Activated CD4-positive, alpha-beta T cell treated with anti-CD3 and anti-CD28 coated beads for 1 hour (primary cell): ENCODE data around the gene BTN1A1.
"Not testable (repeated sequence)": the region's sequence is repeated elsewhere in the genome, so short reads cannot be mapped to it uniquely, and the experiment has no call there.

Source experiments
- DNase-seq: peaks from one replicate; pipeline ENCODE4 v3.0.0-alpha.2; 2020

BTN1A1 gene

DNA sequence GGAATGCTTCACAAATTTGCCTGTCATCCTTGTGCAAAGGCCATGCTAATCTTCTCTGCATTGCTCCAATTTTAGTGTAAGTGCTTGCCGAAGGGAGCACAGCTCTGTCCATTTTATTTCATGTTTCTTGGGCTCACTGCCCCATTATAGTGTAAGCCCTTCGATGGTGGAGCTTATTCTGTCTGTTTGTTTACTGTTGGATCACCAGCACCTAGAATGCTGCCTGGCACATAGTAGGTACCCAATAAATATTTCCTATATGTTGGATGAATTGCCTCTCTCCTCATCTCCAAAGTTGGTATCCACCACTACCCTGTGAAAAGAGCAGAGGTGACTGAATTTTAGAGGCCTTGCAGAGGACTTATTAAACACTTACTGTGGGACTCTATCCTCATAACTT lies 19.3 kb downstream of the BTN1A1 start:
- no peak for DNase-seq

DNA sequence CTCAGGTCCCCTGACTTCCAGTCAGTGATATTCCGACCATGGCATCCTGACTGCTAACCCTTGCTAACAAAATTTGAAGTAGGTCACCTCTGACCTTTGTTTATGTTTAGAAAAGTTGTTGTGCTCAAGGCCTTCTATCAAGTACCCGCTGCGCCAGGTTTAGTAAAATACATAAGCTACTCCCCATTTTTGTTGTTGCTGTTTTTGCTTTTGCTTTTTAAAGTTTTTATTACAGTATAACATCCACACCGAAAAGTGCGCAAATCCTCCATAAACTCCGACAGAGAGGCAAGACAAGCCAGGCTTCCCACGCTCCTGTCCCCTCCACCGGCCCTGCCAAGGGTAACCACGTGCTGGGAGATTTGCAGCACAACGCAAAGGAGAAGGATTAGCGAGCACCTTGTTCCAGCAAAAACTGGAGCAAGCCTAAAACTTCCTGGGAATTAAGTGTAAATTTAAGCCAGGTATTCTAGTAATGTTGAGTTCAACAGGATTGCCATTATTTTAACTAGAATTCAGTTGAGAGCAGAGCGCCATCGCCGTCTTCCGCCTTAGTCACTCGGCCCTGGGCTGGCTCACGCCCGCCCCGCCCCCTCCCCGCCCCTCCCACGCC lies 20.2 kb downstream of the BTN1A1 start:
- no peak for DNase-seq

DNA sequence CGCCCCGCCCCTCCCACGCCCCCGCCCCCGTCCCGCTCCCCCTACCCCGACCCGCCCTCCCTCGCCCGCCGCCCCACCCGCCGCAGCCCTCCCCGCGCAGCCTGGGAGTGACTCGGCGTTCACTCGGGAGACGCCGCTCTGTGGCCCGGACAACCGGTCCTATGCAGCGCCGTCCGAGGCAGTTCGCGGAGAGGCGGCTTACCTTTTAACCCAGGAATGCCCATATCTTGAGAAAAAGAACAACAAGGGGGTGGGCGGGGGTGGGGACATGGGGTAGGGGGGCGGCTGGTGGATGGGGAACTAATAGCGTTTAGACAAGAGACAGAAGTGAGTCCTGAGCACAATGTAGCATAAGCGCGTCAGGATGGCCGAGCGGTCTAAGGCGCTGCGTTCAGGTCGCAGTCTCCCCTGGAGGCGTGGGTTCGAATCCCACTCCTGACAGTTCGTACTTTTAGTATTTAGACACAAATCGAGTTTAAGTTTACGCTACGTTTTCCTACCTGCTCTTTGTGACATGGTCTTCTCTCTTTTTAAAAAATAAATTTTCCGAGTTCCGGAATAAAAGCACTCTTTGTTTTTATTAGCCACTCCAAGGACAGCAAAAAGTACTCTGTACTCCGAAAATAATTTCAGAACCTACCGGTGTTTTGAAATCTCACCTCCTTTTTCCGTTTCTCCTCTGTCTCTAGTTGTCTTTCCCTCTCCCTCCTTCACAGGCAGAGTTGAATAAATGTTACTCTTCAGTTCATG lies 20.9 kb downstream of the BTN1A1 start:
- DNase-seq: peak; percentile 81

DNA sequence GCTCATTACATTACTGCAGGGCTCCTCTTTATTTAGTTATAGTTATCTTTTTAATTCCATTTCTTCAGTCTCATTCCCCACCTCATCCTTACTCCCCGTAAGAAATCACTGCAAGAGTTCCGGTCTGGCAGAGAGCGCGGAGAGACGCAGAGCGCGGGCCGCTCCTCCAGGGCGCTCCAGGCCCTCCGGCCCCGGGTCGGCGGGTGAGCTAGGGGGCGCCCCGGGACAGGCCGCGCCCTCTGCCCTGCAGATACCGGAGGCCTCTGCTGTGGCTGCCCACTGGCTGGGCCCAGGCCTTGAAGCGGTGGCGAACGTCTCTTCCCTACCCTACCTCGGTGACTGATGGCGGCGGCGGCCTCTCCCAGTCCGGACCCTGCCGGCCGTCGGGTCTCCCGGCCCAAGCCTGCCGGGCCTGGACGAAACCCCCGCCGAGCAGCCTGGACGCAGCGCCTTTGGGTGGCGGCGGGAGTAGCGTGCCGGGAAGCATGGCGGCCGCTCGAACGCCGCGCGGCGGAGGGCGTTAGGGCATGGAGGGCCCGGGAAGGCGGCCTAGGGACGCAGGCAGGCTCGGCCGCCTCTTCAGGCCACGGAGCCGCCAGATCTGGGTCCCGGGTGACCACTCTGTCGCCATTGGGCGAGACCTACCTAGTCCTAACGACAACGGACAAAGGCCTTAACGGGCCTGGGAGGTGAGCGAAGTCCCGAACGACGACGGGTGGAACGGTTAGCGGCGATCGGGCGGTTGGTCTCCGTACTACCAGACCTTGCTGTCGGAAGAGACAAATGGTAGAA lies 21.7 kb downstream of the BTN1A1 start:
- DNase-seq: peak; percentile 50

DNA sequence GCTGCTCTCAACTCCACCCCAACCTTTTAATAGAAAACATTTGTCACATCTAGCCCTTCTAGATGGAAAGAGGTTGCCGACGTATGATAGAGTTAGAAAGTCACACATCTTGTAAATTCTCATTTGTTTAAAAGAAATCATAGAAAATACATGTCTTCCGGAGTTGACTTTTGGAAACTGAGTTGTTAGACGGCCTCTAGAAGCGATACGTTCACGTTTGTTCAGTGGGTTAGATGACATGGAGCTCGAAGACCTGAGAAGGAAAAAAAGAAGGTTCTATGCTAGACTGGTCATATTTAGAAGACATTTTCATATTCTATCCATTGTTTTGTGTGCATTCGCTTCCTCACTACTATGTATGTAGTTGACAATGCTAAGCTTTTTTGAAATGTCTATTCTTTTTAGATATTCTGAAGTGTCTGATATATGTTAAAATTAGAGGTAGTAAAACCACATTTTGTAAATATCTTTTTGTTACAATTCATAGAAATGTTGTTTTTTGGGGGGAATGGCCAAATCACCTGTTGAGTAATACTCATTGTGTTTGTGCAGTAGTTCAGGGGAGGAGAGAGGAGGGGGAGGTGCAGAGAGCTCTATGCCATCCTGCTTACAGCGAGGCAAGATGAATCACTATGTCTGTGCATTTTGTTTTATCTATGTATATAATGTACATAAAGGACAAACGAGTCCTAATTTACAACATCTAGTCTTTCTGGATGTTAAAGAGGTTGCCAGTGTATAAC lies 22.6 kb downstream of the BTN1A1 start:
- DNase-seq: not testable (repeated sequence)

DNA sequence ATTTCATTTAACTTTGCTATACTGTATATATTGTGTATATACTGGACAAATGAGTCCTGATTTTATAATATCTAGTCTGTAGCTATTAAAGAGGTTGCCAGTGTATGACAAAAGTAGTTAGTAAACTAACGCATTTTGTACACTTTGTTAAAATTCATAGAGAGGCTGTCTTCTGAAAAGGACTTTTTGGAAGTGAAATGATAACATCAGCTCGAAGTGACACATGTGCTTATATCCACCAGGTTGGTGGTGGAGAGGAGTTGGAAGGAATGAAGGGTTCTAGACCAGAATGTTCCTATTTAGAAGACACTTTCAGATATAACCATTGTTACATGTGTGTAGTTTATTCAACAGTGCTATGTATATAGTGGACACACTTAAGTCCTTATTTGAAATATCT lies 24.2 kb downstream of the BTN1A1 start:
- not testable (repeated sequence) for DNase-seq

DNA sequence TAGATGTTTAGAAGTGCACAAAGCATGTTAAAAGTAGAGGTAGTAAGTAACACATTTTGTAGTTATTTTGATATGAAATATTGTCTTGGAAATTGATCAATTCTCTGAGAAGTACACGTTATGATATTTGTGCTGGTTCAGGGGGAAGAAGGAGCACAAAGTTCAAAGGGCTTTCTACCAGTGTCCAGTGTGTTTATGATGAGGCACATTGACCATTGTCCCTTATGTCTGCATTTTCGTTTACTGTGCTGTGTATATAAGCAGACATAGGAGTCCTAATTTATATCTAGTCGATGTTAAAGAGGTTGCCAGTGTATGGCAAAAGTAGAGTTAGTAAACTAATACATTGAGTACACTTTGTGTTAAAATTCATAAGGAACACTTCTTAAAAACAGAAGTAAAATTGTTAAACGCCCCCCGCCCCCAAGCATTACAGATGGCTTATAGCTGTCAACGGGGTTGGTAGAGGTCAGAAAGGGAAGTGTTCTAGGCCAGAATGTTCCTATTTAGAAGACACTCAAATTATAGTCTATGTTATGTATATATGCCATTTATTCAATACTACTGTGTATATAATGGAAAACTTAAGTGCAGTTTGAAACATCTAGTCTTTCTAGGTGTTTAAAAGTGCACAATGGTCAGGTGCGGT lies 24.7 kb downstream of the BTN1A1 start:
- no peak for DNase-seq

DNA sequence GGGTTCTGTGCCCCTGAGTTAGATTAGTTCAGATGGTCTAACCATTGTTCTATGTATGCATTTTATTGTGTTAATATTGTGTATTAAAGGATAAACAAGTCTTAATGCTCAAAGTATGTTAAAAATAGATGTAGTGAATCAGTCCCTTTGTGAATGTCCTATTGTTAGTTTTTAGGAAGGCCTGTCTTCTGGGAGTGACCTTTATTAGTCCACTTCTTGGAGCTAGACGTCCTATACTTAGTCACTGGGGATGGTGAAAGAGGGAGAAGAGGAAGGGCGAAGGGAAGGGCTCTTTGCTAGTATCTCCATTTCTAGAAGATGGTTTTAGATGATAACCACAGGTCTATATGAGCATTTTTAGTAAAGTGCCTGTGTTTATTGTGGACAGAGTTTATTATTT lies 25.7 kb downstream of the BTN1A1 start:
- no peak for DNase-seq

DNA sequence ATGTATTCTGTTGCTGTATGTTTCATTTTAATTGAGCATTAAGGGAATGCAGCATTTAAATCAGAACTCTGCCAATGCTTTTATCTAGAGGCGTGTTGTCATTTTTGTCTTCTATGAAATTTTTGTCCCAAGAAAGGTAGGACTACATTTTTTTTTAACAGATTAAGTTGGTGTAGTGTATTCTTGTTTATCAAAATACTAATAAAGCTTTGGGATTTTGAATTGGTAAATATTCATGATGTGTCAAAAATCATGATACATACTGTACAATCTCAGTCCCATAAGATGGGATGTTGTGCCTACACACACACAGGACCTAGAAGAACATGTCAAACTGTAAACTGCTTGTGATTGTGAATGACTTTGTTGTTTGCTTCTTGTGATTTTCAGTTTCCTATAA lies 26.8 kb downstream of the BTN1A1 start:
- no peak for DNase-seq

DNA sequence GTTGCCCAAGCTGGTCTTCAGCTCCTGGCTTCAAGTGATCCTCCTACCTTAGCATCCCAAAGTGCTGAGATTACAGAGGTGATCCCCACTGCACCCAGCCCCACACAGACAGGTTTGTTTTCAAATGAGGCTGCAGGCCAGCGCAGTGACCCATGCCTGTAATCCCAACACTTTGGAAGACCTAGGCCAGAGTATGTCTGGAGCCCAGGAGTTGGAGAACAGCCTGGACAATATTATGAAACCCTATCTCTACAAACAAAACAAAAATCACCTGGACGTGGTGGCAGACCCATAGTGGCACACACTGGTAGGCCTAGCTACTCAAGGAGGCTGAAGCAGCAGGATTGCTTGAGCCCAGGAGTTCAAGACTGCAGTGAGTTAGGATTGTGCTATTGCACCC lies 30.1 kb downstream of the BTN1A1 start:
- no peak for DNase-seq

DNA sequence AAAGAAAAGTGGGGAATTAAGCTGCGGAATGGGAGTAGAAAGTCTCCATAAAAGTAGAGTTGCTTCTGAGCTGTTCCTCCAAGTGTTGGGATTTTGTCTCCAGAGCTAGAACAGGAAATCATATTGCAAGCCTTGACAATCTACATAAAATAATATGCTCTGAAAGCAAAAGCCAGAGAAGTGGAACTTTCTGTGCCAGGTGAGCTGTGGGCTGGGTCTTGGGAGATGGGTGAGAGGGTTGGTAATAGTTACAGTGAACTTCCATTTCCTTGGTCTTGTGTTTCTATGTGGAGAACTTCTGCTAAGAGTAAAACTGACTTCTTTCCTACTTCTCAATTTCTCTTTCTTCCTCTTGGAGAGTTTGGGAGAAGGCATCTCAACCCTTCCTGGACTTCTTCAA lies 31.8 kb downstream of the BTN1A1 start:
- no peak for DNase-seq

DNA sequence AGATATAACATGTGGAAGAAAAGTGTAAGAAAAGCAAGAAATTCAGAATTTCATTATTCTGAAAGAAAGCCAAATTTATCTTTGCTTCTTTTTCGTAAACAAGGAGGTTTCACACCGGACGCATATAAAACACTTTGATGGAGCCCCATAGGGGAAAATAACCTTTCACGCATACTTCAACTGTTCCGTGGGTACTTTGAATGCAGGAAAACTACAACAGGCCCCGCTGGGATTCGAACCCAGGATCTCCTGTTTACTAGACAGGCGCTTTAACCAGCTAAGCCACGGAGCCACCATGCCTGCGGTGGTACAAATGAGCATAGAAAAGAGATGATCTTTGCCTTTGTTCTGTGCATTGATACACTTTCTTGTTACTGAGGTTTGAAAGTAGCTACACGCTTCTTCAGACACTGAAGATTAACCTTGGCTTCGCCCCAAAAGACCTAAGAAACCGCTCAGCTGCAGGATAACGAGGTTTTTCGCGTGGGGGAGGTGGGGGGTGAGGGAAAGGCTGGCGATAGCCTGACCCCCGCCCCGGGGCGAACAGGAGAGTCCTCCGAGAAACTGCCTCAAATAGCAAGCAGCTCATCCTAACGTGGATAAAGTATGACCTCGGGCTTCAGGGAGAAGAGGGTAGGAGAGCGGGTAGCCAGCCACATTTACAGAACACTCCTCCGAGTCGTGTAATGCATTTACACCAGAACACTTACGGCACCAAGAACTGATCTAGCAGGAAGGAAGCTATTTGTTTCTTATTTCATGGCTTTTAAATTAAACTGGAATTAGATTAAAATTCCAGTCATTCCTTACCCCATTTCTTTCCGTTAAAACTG lies 32.8 kb downstream of the BTN1A1 start:
- DNase-seq: peak; percentile 90

DNA sequence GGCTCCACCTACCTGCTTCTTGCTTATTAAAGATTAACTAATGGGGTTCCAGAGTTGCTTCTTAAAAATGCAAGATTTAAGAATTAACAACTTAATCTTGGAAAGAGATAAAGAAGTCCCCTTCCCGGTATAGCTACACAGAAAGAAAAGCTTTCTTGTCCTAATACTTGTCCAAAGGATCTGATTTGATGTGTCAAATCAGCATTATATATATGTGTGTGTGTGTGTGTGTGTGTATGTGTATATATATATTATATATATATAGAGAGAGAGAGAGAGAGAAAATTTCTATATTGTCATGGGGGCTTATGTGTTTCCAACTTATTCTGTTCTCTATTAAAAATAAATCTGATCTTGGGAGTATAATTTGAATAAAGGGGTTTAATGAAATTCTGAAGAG lies 33.4 kb downstream of the BTN1A1 start:
- DNase-seq: no peak

DNA sequence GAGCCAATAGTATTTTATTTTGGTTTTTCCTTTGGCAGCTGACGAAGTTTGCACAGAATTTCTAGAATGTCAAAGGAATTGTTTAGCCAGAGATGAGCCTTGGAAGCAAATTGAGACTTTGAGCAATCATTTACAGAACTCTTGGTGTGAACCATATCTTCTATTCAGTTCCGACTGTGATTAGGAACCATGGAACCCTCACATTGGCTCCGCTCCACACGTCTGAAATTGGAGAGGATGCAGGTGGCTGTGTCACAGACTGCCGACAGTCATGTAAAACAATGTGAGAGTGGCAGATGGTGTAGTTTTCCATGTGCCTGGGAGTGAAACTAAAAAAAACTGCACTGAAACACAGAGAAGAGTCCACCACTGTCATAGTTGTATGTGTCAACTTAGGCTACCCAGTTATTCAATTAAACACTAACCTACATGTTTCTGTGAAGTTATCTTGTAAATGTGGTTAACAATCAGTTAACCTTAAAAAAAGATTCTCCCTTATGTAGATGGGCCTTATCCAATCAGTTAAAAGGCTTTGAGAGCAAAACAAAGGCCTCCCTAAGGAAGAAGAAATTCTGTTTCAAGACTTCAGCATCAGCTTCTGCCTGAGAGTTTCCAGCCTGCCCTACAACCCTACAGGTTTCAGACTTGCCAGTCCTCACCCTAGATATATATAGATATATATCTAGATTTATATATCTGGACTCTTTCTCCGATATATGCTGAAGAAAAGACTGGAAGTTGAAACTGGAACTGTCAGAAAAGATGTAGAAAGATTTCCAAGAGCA lies 34.8 kb downstream of the BTN1A1 start:
- DNase-seq: no peak

DNA sequence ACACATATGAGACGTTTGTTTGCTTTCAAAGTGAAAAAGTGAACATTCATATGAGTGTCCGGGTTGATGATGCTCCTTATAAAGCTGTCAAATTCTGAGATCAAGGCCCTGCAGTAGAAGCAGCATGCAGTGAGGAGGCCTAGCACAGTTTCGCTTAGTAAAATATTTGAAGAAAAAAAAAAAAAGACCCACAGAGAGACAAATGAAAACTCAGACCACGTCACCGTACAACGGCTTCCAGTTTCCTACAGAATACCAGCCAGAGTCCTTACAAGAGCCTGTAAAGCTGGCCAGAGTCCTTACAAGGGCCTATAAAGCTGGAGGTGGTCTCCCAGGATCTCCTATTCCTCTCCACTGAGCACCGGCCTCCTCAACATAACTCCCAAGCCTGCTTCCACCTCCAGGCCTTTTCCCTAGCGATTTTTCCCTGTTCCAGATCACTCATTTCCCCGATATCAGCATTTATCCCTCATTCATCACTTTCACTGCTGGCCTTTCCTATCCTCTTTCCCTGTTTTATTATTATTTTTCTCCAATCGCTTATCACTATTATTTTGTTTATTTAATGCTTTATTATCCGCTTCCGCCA lies 36.6 kb downstream of the BTN1A1 start:
- no peak for DNase-seq

DNA sequence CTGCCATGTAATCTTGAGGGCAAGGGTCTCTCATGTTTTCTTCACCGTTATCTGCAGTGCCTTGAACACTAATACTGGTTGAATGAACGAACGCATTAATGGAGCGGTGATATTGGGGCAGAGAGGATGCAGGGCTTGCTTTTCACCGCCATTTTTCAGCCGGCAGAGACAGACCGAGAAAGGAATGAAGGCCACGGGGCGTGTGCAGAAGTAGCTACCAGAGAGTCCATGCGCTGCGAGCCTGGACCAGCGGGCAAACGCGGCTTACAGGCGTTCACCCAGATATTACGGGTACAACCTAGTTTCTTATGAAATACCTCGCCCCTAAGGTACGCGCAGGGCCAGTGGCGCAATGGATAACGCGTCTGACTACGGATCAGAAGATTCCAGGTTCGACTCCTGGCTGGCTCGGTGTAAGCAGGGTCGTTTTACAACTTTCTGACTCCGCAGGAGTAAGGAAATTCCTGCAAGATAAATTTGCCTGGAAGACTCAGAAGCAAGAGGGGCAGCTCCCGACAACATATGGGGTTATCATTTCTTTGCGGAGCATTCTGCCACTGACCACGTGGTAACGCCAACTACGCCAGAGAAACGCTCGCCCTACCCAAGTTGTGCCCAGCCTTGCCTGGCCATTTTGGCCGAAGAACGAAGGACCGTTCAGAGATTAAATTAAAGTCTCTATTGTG lies 37.2 kb downstream of the BTN1A1 start:
- DNase-seq: peak; percentile 83

DNA sequence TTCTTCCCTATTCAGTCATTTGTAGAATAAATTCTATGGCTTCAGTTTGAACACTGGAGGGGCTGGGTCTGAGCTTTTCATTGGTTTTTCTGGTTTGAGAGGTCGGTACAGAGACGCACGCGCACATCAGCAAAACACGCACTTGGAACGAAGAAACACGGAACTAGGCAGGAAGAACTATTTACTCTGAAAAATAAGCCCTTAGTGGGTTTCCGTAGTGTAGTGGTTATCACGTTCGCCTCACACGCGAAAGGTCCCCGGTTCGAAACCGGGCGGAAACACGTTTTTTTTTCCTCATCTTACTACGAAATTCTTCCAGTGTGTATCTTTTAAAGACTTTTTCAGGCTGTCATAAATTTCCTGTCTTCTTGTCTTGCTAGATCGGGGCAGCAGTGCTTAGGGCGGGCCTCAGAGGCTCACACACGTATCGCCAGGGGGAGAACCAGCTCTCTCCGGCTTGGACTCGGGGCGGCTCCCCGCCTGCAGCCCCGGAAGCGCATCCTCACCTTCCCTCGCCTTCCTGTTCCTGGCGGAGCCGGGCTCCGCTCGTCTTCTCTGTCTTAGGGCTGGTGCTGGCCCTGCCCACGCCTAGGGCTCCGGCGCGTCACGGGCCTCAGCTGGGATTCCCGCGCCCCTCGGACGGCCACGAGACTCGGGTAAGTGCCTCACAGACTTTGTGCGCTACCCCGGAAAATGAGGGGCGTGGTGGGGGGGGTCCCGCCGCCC lies 37.9 kb downstream of the BTN1A1 start, which contains the start of gene HMGN4:
Gene HMGN4, plus strand, starts transcription at position 521 of the 726 bp plus-strand sequence. CDS start 6,841 bp downstream, outside the sequence.
- DNase-seq: peak; percentile 70

DNA sequence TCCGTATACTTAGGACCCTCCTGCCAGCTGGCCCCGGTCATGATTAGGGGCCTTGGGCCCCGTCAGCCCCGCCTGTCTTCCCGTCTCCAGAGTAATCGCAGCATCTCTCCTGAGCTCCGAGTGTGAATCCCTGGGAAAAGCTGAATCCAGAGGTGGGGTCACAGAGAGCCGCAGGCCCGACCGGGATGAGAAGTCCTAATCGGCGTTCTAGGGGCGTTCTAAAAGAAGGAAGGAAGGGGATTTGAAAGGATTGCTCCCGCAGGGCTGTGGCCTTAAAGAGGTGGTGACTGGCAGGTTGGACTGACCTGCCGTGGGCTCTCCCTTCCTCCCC lies 38.4 kb downstream of the BTN1A1 start:
- no peak for DNase-seq

DNA sequence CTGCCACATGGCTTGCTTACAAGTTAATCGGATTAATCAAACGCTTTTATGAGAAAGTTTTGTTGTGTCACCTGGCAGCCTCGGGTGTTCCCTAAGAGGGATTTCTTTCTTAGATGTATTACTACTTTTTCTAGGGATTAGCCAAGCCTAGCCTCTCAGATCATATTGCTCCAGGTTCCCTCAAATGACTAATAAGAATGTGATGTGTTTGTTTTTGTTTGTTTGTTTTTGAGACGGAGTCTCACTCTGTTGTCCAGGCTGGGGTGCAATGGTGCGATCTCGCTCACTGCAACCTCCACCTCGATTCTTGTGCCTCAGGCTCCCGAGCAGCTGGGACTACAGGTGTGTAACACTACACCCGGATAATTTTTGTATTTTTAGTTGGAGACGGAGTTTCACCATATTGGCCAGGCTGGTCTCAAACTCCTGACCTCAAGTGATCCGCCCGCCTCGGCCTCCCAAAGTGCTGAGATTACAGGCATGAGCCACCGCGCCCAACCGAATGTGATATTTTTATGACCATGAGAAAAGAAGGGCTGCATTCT lies 39.0 kb downstream of the BTN1A1 start:
- no peak for DNase-seq
